Occipital lobe (tissue), 2 donors: ENCODE measurements around the gene ZNF862. TPM values are rescaled to one million over a fixed set of nuclear protein-coding genes. Genes with fewer than 3 reads are reported as not detected.

Source experiments
- DNase-seq: peaks from one replicate; lab custom pipeline; 2025; lab: John Stamatoyannopoulos, UW
- total RNA-seq: library from RNA; depleted of rRNA; stranded (reverse); fragments of >200 nt; gene quantifications from one replicate; pipeline ENCODE4 v1.2.3, GENCODE V29; 2014

ZNF862 gene
- total RNA-seq: 10.0 TPM

DNA sequence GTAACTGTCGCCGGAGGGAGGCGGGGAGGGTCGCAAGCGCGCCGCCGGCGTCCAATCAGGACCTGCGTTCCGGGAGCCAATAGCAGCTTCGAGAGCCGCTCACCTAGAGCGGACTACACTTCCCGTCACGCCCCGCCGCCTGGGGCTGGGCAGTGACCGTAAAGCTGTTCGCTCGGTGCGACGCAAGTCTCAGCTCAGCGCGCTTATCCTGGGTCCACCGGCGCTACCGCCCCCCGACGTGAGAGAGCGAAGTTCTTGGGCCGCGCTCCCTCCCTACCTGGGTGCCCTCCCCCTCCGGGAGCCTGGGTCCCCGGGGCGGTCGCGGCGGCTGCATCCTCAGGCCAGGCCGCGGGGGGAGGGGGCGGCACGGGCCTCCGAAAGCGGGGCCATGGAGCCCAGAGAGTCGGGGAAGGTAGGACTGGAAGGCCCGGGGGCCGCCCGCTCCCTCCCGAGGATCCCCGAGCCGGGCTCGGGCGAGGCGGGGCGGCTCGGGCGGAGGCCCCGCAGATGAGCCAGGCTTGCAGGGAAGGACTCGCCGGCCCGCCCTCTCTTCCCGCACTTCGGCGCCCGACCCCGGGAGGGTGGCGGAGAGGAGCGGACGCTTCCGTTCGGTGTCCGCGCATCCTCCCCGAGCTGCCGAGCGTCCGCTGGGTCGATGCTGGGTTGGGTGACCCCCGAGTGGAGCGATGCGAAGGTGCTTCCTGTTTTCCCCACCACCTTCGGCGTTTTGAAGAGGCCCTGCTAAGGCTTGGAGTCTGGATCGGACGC is at the start of gene ZNF862:
Gene ZNF862 (plus strand): TSS at position 152 of the 768 bp plus-strand sequence. CDS start 237 bp downstream, at position 389.
- DNase-seq: peak; percentile 99

DNA sequence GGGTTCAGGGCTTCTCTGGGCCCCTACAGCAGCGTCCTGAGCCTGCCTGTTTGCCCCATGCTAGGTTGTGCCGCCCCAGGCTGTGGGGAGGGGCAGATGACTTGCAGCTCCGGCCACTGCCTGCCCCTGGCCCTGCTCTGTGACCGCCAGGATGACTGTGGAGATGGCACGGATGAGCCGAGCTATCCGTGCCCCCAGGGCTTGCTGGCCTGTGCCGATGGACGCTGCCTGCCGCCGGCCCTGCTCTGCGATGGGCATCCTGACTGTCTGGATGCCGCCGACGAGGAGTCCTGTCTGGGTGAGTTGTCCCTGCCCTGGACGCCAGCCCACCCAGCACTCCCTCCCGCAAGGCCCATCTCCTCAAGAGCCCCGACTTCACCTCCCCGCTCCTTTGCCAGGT is 49.1 kb upstream of the ZNF862 start:
- no peak for DNase-seq

DNA sequence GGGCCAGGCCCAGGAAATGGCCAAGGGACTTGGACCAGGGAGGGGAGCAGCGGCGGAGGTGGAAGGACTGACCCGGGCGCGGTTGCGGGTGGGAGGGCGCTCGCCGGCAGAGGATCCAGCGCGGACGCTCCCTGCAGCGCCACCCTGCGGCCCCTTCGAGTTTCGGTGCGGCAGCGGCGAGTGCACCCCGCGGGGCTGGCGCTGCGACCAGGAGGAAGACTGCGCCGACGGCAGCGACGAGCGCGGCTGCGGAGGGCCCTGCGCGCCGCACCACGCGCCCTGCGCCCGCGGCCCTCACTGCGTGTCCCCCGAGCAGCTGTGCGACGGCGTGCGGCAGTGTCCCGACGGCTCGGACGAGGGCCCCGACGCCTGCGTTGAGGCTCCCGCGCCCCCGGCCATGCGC is 48.0 kb upstream of the ZNF862 start:
- no peak for DNase-seq

DNA sequence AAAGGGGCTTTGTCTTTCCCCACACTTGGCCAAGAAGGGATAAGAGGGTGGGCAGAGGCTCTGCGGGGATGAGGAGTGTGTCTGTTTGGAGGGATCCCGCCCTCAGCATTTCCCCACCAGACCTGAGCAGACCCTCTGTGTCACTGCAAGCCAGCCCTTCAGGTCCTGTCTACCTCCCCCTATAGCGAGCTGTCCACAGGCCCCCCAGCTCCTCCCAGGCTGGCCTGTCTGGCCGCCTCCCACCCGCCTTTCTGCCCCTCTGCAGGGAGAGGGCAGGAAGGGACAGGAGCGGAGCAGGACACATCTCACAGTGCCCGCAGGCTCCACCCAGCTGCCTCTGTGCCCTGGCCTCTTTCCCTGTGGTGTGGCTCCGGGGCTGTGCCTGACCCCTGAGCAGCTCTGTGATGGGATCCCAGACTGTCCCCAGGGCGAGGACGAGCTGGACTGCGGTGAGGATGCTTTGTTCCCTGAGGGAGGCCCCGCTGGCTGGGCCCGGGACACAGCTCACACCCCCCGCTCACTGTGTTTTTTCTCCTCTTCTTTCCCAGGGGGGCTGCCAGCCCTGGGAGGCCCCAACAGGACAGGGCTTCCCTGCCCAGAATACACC is 47.3 kb upstream of the ZNF862 start:
- DNase-seq: no peak

DNA sequence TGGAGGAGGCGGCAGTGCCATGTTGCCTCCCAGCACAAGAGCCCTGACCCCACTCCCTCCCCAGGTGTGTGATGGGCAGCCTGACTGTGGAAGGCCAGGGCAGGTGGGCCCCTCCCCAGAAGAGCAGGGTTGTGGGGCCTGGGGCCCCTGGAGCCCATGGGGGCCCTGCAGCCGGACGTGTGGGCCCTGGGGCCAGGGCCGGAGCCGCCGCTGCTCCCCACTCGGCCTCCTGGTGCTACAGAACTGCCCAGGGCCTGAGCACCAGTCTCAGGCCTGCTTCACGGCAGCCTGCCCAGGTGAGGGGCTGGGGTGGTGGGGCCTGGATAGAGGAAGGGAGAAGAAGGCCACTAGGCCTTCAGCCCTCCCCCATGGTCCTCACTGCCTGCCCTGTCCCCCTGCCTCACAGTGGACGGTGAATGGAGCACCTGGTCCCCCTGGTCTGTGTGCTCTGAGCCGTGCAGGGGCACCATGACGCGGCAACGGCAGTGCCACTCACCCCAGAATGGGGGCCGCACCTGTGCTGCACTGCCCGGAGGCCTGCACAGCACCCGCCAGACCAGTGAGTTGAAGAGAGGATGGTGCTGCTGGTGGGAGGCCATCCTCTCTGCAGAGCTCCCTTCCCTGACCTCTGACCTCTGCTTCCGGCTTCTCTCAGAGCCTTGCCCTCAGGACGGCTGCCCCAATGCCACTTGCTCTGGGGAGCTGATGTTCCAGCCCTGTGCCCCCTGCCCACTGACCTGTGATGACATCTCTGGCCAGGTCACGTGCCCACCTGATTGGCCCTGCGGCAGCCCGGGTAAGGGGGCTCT is 46.6 kb upstream of the ZNF862 start:
- no peak for DNase-seq

- DNase-seq: no peak
These were observed 46.0 kb upstream of the ZNF862 start for GRCh38 chr7:149792220-149792595.

DNA sequence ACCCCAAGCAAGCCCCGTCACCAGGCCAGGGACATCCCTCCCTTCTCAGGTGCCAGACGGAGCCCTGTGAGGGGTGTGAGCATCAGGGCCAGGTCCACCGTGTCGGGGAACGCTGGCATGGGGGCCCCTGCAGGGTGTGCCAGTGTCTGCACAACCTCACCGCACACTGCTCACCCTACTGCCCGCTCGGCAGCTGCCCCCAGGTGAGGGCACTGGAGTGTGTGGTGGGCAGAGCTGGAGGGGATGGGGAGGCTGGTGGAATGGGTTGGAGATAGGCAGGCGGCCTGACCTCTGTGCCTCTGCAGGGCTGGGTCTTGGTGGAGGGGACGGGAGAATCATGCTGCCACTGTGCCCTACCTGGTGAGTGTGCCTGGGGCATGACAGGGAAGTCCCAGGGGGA is 44.9 kb upstream of the ZNF862 start:
- DNase-seq: no peak

- DNase-seq: no peak
These were observed 43.5 kb upstream of the ZNF862 start for GRCh38 chr7:149794661-149795060.

DNA sequence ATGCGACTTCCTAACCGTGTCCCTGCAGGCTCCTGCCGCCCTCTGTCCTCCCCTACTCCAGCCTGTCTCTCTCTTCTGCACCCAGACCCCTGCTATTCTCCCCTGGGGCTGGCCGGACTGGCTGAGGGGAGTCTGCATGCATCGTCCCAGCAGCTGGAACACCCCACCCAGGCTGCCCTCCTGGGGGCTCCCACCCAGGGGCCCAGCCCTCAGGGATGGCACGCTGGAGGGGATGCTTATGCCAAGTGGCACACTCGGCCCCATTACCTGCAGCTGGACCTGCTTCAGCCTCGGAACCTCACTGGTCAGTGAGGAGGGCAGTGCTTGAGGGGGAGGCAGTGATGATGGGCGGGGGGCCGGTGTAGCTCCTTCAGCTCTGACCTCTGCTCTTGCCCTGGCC is 43.0 kb upstream of the ZNF862 start:
- DNase-seq: no peak

DNA sequence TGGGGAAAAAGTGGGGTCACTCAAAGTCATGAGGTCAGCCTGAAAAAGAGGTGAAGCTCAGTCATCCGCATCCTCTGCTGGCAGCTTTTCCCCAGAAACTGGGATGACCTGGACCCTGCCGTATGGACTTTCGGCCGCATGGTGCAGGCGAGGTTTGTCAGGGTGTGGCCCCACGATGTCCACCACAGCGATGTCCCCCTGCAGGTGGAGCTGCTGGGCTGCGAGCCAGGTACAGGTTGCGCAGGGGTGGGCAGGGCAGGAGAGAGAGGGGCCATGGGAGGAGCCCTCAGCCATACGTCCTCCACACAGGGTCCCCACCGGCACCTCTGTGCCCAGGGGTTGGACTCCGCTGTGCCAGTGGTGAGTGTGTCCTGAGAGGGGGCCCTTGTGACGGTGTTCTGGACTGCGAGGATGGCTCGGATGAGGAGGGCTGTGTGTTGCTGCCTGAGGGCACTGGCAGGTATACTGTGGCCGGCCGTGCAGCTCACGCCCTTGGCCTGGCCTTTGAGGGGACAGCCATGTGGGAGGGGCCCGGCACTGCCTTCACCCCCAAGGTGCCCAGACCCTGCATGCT is 41.8 kb upstream of the ZNF862 start:
- no peak for DNase-seq

DNA sequence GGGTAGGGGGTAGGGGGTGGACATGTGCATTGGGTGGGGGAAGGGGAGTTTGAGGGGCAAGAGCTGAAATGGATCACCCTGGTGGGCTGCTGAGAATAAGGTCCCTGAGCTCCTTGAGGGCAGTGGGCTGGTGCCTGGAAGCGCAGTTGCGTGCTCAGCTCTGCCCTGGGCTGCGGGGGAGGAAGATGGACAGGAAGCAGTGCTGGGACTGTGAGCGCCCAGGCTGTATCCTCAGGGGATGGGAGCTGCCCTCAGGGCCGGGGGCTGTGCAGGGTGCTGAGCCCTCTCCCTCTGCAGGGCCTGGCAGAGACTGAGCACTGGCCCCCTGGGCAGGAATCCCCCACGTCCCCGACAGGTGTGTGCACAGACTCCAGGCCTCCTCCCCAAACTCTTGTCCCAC is 40.4 kb upstream of the ZNF862 start:
- no peak for DNase-seq

DNA sequence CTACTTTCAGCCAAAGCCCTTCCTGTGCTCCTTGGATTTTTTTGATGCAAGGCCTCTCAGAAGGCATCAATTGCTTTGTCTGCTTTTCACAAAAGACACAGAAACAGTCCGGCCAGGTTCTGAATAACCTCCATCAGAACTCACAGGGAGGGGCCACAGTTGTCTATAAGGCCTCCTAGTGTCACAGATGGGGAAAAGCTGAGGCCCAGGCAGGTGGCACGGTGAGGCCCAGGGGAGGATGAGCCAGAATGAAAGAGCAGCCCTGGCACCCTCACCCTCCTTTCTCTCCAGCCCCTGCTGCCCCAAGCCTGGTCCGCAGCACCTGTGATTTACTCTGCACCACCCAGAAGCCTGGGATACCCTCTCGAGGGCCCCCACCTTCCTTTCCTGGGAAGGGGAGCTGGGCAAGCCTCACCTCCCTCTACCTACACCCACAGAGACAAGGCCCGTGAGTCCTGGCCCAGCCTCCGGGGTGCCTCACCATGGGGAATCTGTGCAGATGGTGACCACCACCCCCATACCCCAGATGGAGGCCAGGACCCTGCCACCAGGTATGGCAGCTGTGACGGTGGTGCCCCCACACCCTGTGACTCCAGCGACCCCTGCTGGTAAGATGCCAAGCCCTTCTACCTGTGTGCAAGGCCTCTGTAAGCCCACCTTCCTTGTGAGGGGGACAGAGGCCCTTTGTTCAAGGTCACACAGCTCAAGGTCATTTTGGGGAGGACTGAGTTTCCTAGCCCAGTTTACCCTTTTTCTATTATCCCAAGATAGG is 38.6 kb upstream of the ZNF862 start:
- no peak for DNase-seq

DNA sequence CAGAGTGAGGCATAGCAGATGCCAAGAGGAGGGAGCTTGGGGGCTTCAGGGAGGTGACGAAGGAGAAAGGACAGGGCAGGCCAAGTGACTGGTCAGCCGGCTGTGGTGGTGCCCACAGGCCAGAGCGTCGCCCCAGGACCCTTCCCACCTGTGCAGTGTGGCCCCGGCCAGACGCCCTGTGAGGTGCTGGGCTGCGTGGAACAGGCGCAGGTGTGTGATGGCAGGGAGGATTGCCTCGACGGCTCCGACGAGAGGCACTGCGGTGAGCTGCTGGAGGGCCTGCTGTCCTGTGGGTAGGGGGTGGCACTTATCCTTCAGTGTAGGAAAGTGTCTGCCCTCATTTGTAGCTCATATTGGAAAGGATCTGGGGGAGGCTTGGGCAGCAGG is 38.0 kb upstream of the ZNF862 start:
- DNase-seq: no peak

GRCh38 chr7:149801002-149801566 is 37.1 kb upstream of the ZNF862 start:
- DNase-seq: no peak

DNA sequence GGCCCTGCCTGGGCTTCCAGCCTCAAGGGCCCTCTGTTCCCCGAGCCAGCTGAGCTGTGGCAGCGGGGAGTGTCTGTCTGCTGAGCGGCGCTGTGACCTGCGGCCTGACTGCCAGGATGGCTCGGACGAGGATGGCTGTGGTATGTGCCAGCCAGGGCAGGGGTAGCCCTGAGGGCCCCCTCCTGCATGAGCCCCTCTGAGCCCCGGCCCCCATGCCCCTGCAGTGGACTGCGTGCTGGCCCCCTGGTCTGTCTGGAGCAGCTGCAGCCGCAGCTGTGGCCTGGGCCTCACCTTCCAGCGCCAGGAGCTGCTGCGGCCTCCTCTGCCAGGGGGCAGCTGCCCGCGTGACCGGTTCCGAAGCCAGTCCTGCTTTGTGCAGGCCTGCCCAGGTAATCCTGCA is 36.4 kb upstream of the ZNF862 start:
- no peak for DNase-seq

GRCh38 chr7:149802966-149803365 is 35.2 kb upstream of the ZNF862 start:
- no peak for DNase-seq

- DNase-seq: no peak
These were observed 34.6 kb upstream of the ZNF862 start for GRCh38 chr7:149803551-149804074.

DNA sequence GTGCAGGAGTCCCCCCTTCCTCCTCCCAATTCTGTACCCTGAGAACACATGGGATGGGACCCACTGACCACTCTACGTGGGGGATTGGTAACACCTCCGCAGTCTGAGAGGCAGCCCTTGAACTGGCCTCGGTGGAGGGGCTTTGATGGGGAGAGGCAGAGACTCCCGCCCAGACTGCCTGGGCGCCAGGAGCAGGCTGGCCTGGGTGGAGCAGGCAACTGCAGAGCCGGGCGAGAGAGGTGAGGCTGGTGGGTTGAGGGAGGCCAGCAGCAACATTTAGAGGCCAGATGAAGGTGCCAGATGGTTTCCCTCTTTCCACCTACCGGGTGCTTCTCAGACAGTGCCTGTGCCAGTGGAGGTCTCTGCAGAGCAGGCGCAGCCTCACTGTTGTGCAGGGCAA is 34.1 kb upstream of the ZNF862 start:
- no peak for DNase-seq

DNA sequence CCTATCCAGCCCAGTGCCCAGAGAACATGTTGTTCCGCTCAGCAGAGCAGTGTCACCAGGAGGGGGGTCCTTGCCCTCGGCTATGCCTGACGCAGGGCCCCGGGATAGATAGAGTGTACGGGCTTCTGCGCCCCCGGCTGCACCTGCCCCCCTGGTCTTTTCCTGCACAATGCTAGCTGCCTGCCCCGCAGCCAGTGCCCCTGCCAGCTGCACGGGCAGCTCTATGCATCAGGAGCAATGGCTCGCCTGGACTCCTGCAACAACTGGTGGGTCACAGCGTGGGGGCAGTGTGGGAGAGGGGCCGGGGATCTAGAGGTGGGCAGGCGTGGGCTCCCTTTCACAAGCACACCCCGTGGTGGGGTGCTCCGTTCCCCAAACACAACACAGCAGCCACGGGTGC is 31.4 kb upstream of the ZNF862 start:
- DNase-seq: no peak

DNA sequence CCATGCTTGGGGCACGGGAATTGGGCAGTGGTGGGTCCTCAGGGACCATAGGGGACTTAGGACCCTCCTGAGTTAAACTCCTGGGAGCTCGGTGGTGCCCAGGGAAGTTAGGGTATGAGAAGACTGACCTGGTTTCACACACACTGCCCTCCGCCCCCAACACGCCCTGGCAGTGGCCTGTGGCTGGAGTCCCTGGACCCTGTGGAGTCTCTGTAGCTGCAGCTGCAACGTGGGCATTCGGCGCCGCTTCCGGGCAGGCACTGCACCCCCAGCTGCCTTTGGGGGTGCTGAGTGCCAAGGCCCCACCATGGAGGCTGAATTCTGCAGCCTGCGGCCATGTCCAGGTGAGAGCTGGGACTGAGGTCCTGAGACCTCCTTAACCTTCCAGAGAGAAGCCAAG is 29.9 kb upstream of the ZNF862 start:
- no peak for DNase-seq

- DNase-seq: no peak
These were observed 29.0 kb upstream of the ZNF862 start for GRCh38 chr7:149809215-149809614.
